ENCODE results near the gene PRSS38.

DNA sequence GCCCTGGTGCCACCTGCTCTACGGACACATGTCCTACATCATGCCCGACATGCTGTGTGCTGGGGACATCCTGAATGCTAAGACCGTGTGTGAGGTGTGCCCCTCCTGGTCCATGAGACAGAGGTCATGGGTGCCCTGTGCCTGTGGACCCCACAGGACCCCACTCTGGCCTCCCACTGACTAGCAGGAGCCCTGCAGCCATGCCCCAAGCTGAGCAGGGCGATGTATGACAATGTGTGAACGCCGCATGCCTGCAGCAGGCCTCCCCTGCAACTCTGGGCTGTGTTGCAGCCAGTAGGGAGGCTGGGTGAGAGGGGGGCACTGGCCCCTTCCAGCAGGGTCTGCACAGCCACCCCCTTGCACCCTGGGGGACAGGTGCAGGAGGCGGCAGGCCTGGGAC is 30.0 kb downstream of the PRSS38 start:
- TF ChIP-seq POLR2A (IDR thresholded peaks at IDR 0.05; ENCODE audit: low read depth, low read length) (no peak), POLR2AphosphoS5 (IDR thresholded peaks at IDR 0.05; ENCODE audit: insufficient read depth, low read depth, low read length) (no peak), GATA2 (IDR thresholded peaks at IDR 0.05; ENCODE audit: insufficient read depth, insufficient read length, low read depth, low read length) (no peak), EZH2 (IDR thresholded peaks at IDR 0.05; ENCODE audit: borderline replicate concordance, low read depth, low read length, severe bottlenecking) (no peak), MYC (IDR thresholded peaks at IDR 0.05; ENCODE audit: low read depth, low read length) (no peak)
- TF ChIP-seq, protein P1, sequence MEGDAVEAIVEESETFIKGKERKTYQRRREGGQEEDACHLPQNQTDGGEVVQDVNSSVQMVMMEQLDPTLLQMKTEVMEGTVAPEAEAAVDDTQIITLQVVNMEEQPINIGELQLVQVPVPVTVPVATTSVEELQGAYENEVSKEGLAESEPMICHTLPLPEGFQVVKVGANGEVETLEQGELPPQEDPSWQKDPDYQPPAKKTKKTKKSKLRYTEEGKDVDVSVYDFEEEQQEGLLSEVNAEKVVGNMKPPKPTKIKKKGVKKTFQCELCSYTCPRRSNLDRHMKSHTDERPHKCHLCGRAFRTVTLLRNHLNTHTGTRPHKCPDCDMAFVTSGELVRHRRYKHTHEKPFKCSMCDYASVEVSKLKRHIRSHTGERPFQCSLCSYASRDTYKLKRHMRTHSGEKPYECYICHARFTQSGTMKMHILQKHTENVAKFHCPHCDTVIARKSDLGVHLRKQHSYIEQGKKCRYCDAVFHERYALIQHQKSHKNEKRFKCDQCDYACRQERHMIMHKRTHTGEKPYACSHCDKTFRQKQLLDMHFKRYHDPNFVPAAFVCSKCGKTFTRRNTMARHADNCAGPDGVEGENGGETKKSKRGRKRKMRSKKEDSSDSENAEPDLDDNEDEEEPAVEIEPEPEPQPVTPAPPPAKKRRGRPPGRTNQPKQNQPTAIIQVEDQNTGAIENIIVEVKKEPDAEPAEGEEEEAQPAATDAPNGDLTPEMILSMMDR (IDR thresholded peaks at IDR 0.05; ENCODE audit: extremely low read depth in 1 of 2, insufficient read depth in 1 of 2, low read depth in 1 of 2, low read length in 2 of 2) = no peak
